Activated CD4-positive, alpha-beta T cell treated with anti-CD3 and anti-CD28 coated beads for 1 hour (primary cell): ENCODE measurements around the gene CCDC34.
"Not testable (repeated sequence)": the region's sequence is repeated elsewhere in the genome, so short reads cannot be mapped to it uniquely, and the experiment has no call there.

Experiments
- DNase-seq: peaks from one replicate; pipeline ENCODE4 v3.0.0-alpha.2; 2020

The CCDC34 gene

DNA sequence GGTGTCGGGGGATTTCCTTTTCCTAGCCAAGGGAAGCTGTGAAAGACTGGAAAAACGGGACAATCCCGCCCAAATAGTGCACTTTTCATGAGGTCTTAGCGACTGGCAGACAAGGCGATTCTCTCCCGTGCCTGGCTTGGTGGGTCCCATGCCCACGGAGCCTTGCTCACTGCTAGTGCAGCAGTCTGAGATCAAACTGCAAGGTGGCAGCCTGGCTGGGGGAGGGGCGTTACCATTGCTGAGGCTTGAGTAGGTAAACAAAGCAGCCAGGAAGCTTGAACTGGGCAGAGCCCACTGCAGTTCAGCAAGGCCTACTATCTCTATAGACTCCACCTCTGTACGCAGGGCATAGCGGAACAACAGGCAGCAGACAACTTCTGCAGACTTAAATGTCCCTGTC is 41.7 kb downstream of the CCDC34 start:
- not testable (repeated sequence) for DNase-seq

- no peak for DNase-seq
Observed at GRCh38 chr11:27319072-27319471, 43.9 kb downstream of the CCDC34 start.

GRCh38 chr11:27317751-27318150 is 45.3 kb downstream of the CCDC34 start:
- DNase-seq = no peak

- no peak for DNase-seq
Observed at GRCh38 chr11:27315836-27316235, 47.2 kb downstream of the CCDC34 start.

DNA sequence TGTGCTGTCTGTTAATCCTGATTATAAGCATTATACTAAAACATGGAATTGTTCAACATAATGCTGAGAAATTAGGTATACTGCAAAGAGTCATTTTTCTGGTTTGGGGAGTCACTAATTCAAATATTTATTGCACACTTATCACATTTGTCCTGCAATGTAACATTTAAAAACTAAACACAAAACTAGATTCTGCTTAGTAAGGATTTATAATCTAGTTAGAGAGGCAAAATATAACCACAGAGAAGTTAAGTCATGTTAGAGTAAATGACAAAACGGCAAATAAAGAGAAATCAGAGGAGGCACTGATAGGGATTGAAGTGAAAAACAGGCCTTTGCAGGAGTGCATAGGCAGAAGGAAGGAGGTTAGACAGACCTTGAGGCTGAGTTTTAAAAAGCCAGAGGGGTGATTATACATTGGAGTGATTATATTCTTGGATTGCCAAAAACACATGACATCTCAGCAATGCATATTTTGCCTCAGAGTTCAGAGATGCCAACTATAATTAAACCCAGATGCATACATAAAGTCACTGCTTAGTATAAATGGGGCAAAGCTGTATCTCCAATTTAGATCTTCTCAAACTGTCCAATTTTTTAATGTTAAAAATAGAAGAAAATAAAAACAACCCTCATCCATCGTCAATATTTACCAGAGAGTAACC is 49.7 kb downstream of the CCDC34 start:
- DNase-seq = no peak

DNA sequence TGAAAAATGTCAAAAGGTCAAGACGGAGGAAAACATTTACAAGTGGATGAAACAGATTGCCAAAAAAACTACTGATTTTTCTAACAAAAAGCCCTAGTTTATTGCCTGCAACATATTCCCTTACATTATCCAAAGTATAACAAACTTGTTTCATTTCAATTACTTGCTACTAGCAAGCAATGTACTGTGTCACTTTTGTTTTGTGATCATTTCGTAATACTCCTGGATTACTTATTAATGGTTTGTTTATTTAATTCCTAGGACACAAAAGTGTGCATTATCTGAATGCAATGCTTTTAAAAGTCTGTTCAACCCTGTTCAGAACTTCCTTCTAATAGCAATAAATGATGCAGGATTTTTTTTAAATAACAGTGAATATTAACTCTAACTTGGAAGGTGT is 50.9 kb downstream of the CCDC34 start:
- no peak for DNase-seq

DNA sequence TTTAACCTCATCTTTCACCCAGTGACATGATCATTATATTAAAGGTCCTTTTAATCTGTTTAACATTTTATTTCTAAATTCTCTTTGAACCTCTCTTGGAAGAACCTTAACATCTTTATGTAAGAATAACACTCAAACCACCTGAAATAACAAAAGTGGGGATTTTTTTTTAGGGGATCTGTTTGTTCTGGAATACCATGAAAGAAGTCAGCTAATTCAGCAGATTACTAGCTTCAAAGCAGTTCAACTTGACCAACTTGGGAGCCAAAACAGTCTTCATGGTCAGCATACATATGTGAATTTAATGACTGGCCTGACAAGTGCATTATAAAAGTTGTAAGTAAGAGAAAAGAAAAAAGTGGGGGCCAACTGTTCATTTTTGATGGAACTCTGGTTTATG is 52.3 kb downstream of the CCDC34 start:
- no peak for DNase-seq

GRCh38 chr11:27310182-27310581 is 52.8 kb downstream of the CCDC34 start:
- no peak for DNase-seq

GRCh38 chr11:27309046-27309445 is 54.0 kb downstream of the CCDC34 start:
- no peak for DNase-seq

DNA sequence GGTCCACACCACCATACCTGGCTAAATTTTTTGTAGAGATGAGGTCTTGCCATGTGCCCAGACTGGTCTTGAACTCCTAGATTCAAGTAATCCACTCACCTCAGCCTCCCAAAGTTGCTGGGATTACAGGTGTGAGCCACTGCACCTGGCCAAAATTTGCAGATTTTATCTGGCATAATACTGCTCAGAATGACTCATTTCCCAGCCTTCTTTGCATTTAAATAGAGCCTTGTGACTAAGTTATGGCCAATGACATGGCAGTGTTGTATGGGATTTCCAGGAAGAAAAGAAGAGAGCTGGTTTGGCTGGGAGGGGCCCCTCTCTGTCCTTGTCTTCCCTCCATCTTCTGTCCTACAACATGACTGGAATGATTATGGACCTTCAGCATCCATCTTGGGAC is 55.8 kb downstream of the CCDC34 start:
- no peak for DNase-seq

GRCh38 chr11:27305751-27306150 is 57.3 kb downstream of the CCDC34 start:
- no peak for DNase-seq

DNA sequence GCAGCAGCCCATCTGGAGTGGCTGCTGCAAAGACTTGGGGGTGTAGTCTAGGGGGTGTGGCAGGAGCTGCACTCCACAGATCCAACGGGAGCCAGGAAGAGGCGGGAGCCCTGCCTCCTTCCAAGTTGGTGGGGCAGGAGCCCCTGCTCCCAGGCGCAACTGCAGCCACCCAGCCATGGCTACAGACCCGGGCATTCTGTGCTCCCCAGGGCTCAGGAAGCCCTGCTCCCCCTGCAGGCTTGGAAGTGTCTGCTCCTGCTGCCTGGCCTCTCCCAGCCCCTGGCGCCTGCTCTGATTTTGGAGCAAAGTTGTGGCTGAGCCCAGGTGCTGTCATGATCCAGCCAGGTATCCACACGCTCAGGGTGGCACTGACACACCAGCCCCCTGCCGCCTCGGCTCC is 58.5 kb downstream of the CCDC34 start:
- no peak for DNase-seq

GRCh38 chr11:27303903-27304302 is 59.1 kb downstream of the CCDC34 start:
- no peak for DNase-seq

DNA sequence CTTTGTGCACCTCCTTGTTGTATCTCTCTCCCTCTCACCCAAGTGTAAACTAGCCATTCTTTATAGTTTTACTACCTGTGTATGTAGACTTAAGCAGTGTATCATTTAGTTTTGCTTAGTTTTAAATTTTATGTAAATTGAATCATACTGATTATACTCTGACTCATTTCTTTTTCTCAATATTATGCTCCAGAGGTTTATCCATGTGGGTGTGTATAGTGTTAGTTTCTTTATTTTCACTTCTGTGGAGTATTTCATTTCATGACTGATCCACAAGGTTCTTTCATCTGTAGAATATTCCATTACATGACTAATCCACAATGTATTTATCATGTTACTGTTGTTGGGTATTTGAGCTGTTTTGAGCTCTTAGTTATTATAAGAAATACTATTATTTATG is 62.0 kb downstream of the CCDC34 start:
- DNase-seq = no peak

- DNase-seq = no peak
Observed at GRCh38 chr11:27297616-27298015, 65.4 kb downstream of the CCDC34 start.

DNA sequence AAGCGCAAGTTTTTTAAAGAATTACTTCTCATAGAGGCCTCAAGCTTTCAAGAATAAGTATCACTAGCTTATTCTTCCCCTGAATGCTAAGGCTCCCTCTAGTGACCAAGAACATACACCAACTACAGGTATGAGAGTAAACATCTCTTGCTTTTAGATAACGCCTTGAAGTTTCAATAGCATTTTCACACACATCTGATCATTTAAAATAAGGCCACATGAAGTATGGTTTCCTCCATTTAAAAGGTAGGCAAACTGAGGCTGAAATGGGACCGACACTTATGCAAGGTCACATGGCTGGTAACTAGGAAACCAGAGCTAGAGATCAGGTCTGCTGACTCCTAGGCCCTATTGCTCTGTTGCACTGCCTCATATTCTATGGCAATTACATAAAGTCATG is 66.5 kb downstream of the CCDC34 start:
- no peak for DNase-seq

GRCh38 chr11:27295928-27296327 is 67.1 kb downstream of the CCDC34 start:
- no peak for DNase-seq

DNA sequence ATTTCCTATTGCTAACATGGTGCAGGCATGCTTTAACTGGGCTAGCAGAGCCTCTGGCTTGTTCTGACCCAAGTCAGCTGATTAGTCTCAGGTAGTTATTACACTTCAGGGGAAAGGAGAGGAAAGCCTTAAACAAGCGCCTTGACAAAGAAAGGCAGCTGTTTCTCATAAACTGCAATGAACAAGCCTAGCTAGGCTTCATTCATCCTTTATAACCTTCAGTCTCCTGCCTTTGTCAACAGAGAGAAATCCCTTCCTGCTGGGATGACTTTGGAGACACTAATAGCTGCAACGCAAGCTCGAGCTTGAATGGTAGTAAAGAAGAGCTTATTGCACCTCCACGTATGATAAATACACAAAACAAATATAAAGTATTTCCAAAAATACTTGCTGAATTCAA is 68.4 kb downstream of the CCDC34 start:
- no peak for DNase-seq

DNA sequence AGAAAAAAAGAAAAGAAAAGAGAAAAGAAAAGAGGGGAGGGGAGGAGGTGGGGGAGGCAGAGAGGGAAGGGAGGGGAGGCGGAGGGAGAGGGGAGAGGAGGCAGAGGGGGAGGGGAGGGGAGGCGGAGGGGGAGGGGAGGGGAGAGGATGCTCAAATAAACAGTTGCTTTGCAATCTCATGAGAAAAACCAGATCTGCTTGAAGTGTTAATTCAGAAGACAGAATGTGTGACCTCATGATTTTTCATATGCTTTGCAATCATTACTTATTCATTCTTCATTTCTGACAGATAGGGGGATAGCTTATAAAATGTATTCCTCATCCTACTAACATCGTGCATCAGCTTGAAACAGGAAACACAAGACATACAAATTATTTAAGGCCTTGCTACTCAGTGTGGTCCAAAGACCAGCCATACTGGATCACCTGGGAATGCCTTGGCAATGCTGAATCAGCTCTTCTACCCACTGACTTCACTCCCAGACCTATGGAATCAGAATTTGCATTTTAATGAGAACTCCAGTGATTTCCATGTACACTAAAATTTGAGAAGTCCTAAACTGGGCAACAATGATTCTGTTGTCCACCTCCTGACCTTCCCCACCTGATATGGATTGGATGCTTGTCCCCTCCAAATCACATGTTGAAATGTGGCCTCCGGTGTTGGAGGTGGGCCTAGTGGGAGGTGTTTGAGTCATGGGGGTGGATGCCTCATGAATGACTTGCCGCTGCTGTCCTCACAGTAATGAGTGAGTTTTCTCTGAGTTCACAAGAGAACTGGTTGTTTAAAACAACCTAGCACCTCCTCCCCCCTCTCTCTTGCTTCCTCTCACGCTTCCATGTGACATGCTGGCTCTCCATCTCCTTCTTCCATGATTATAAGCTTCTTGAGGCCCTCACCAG is 69.2 kb downstream of the CCDC34 start:
- DNase-seq = no peak

- no peak for DNase-seq
Observed at GRCh38 chr11:27292637-27293010, 70.4 kb downstream of the CCDC34 start.

DNA sequence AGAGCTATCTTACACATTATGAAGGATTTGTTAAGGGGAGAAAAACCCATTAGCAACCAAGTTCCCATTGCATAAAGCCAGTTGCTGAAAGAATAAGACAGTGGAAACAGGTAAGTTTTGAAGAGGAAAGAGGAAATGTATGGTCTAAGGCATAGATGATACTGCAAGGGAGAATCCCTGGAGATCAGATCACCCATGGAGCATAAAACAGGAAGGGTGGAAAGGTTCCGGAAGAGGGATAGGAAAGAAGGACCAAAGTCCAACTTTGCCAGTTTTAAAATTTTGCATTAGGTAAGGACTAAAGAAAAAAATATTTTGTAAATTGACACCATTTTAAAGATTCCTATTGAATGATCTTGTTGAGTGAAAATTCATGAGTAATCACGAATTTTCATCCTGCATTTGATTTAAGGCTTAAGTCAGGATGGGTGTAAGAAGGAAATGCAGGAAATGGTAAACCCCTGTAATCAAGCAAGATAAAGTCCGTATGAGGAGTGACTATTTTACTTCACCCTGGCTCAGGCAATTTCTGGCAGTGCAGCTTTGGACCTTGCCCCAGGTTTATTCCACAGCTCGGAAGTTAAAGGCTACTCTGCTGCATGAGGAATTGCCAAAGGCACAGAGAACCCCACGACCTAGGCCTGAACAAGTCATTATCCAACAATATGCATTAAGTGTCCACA is 70.9 kb downstream of the CCDC34 start:
- DNase-seq = no peak

DNA sequence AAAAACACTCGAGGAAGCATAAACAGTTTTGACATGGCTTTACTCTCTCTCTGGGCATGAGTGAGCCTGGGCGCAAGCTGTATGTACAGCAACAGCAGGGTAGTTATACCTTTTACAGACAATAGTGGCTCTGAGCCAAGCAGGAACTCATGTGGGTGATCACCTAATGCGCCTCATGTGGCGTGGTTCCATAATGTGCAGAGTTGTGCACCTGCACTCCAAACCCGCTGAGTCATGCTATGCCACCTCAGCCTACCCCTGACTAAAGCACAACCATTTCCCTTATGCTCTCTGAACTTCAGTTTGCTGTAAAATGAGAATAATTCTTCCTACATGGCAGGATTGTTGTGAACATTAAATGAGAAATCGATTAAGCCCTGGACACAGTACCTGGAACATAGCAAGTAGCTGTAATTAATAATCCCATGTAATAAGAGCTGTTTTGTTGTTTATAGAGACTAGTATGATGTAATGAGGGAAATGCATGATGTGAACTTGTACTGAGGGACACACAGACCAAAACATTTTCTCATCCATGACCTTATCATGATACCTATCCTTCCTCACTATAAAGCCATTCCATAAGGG is 71.6 kb downstream of the CCDC34 start:
- no peak for DNase-seq

GRCh38 chr11:27290261-27291050 is 72.6 kb downstream of the CCDC34 start:
- no peak for DNase-seq
